K562 (cell line): ENCODE data around the gene B3GALT4. TPM values are rescaled to one million over a fixed set of nuclear protein-coding genes. Genes with fewer than 3 reads are reported as not detected.

Source experiments
- EP400 ChIP-seq: fragments of 450-650 bp; IDR thresholded peaks from 2 replicates; pipeline ENCODE4 v1.6.1; 2017; ENCODE audit warnings: antibody characterized with exemption, mild to moderate bottlenecking, moderate library complexity
- MAX ChIP-seq: sonication (generic); formaldehyde crosslinking; IDR thresholded peaks from 2 replicates; pipeline ENCODE4 v1.9.0; 2022; ENCODE audit warnings: mild to moderate bottlenecking, missing genetic modification reagents
- MCM5 ChIP-seq: fragments of 450-650 bp; IDR thresholded peaks from 2 replicates; pipeline ENCODE4 v1.6.1; 2016; ENCODE audit warnings: low read depth
- MNT ChIP-seq, 2 experiments: fragments of 450-650 bp; conservative IDR thresholded peaks; 2 replicates each; pipeline ENCODE4 v1.6.1; 2017; ENCODE audit warnings: mild to moderate bottlenecking in 2 of 2, moderate library complexity in 2 of 2
- MXI1 ChIP-seq: IDR thresholded peaks from 2 replicates; pipeline ENCODE4 v1.6.1; 2011; ENCODE audit warnings: low read depth, mild to moderate bottlenecking, improper control_type of control experiment, low read length
- NR2C2 ChIP-seq, 2 experiments: fragments of 200-800 bp in 1 of 2; sonication (Bioruptor generic) in 1 of 2; sonication (generic) in 1 of 2; formaldehyde crosslinking in 1 of 2; IDR thresholded peaks; 2 replicates each; pipeline versions ENCODE4 v1.6.1 to v1.8.0; 2016 to 2022; ENCODE audit warnings: mild to moderate bottlenecking in 1 of 2, missing compliant biosample characterization in 1 of 2, missing genetic modification characterization in 1 of 2, missing genetic modification reagents in 1 of 2
- POLR3A ChIP-seq: IDR thresholded peaks from 2 replicates; pipeline ENCODE4 v1.6.1; 2011; ENCODE audit warnings: borderline replicate concordance, mild to moderate bottlenecking, moderate library complexity; ENCODE audit not compliant: insufficient read length, insufficient read depth; ENCODE audit errors: extremely low read depth
- RNF2 ChIP-seq: sonication (generic); IDR thresholded peaks from 2 replicates; pipeline ENCODE4 v1.6.1; 2016
- SOX6 ChIP-seq: fragments of 450-650 bp; IDR thresholded peaks from 2 replicates; pipeline ENCODE4 v1.6.1; 2014; ENCODE audit warnings: mild to moderate bottlenecking
- SRSF7 ChIP-seq: fragments of 200-400 bp; formaldehyde crosslinking; optimal IDR thresholded peaks from 2 replicates; pipeline ENCODE3; 2017; ENCODE audit warnings: mild to moderate bottlenecking, low read depth, low read length
- XRCC3 ChIP-seq: fragments of 450-650 bp; IDR thresholded peaks from 2 replicates; pipeline ENCODE4 v1.6.1; 2017; ENCODE audit warnings: mild to moderate bottlenecking, moderate library complexity
- ZFX ChIP-seq: sonication (generic); formaldehyde crosslinking; IDR thresholded peaks from 2 replicates; pipeline ENCODE4 v1.8.0; 2022; ENCODE audit warnings: mild to moderate bottlenecking, missing genetic modification reagents, moderate library complexity
- ZNF740 ChIP-seq, 3 experiments: fragments of 200-800 bp in 1 of 3; sonication (Bioruptor generic) in 1 of 3; sonication (generic) in 1 of 3; formaldehyde crosslinking in 1 of 3; IDR thresholded peaks; 2 replicates each; pipeline versions ENCODE4 v1.6.1 to v1.8.0; 2016 to 2022; ENCODE audit warnings: mild to moderate bottlenecking in 2 of 3, missing compliant biosample characterization in 2 of 3, missing genetic modification characterization in 2 of 3, missing genetic modification reagents in 1 of 3
- polyA plus RNA-seq, 8 experiments: library from polyadenylated mRNA; depleted of rRNA in 4 of 8; stranded (reverse) in 5 of 8; unstranded in 3 of 8; fragments of >200 nt; fragmentation: Nextera tagmentation in 2 of 8; fragmentation: Illumina TruSeq in 1 of 8; extraction: Ambion mirVana in 2 of 8; extraction: Trizol in 1 of 8; gene quantifications; 2 replicates each; pipeline versions ENCODE4 v1.2.1 to v1.2.3, GENCODE V29; 2011 to 2014; ENCODE audit warnings: inconsistent platforms in 1 of 8, missing spikeins in 1 of 8
- total RNA-seq, 7 experiments: library from RNA; depleted of rRNA in 6 of 7; stranded (reverse); fragments of >200 nt in 6 of 7; fragmentation: Illumina TruSeq in 2 of 7; extraction: Trizol in 2 of 7; gene quantifications; 2 replicates each; pipeline versions ENCODE4 v1.2.1 to v1.2.3, GENCODE V29; 2011 to 2021; ENCODE audit warnings: low replicate concordance in 1 of 7
- TF ChIP-seq, protein P1 (sequence below): fragments of 450-650 bp; IDR thresholded peaks from 2 replicates; pipeline ENCODE4 v1.6.1; 2017; ENCODE audit warnings: antibody characterized with exemption, mild to moderate bottlenecking

B3GALT4 gene
- total and polyA plus RNA-seq, 9 of the 15 experiments (the other 6 are each of a cell fraction or from before 2014, with no cell fraction given), result 0.11 to 1.3 (median 0.53) TPM; not detected in 1

GRCh38 chr6:33320315-33321181 is 43.6 kb downstream of the B3GALT4 start (continued):
- TF ChIP-seq ZNF740 (CRISPR knock-in tag; IDR thresholded peaks at IDR 0.05) (no peak), ZNF740 (tag; IDR thresholded peaks at IDR 0.05) (no peak), RNF2 (no peak), SOX6 (0 out of 2 replicates have a peak, but pooled peaks have one; percentile 17), POLR3A (no peak), MXI1 (no peak), MCM5 (no peak), MAX (CRISPR knock-in tag) (peak; percentile 37), NR2C2 (CRISPR knock-in tag; IDR thresholded peaks at IDR 0.05) (no peak; the same call in 1 of the 2 replicates), NR2C2 (tag; IDR thresholded peaks at IDR 0.05) (peak; percentile 90), XRCC3 (no peak), EP400 (peak; percentile 71), MNT (conservative IDR thresholded peaks at IDR 0.05) (0 out of 4 replicates have a peak, but pooled peaks of 1 of the 2 experiments have one; percentile 36), SRSF7 (no peak), ZFX (peak; percentile 22; the same call in 1 of the 2 replicates)
- TF ChIP-seq, protein P1, sequence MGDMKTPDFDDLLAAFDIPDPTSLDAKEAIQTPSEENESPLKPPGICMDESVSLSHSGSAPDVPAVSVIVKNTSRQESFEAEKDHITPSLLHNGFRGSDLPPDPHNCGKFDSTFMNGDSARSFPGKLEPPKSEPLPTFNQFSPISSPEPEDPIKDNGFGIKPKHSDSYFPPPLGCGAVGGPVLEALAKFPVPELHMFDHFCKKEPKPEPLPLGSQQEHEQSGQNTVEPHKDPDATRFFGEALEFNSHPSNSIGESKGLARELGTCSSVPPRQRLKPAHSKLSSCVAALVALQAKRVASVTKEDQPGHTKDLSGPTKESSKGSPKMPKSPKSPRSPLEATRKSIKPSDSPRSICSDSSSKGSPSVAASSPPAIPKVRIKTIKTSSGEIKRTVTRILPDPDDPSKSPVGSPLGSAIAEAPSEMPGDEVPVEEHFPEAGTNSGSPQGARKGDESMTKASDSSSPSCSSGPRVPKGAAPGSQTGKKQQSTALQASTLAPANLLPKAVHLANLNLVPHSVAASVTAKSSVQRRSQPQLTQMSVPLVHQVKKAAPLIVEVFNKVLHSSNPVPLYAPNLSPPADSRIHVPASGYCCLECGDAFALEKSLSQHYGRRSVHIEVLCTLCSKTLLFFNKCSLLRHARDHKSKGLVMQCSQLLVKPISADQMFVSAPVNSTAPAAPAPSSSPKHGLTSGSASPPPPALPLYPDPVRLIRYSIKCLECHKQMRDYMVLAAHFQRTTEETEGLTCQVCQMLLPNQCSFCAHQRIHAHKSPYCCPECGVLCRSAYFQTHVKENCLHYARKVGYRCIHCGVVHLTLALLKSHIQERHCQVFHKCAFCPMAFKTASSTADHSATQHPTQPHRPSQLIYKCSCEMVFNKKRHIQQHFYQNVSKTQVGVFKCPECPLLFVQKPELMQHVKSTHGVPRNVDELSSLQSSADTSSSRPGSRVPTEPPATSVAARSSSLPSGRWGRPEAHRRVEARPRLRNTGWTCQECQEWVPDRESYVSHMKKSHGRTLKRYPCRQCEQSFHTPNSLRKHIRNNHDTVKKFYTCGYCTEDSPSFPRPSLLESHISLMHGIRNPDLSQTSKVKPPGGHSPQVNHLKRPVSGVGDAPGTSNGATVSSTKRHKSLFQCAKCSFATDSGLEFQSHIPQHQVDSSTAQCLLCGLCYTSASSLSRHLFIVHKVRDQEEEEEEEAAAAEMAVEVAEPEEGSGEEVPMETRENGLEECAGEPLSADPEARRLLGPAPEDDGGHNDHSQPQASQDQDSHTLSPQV, result peak; percentile 70; the same call in 1 of the 2 replicates
